ENCODE data around the gene ACSM6.

GRCh38 chr10:95257849-95258248, 63.8 kb downstream of the ACSM6 start:
- TF ChIP-seq CTCF (IDR thresholded peaks at IDR 0.05) (no peak), POLR2AphosphoS5 (IDR thresholded peaks at IDR 0.05; ENCODE audit: insufficient read depth in 1 of 2, low read depth in 1 of 2) (no peak)
